Measurements from ENCODE around the gene SAFB.

The SAFB gene

DNA sequence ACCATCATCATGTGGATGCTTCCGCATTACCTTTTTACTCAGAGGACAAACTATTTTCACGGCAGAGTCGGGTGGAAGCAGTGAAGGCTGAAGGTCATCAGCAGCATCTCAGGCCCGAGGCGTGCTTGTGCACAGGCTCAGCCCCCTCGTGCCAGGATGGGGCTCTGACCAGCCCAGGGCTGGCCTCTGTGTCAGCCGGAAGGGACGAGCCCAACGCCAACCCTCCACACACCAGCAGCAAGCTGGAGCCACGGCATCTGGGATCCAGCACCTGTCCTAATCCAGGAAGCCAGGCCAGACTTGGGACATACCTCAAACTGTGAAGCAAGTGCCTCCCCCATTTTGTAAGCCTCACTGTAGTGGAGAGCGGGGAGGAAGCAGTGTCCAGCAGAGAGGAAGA is 46.3 kb downstream of the SAFB start:
- Histone ChIP-seq H3K9me3 (no peaks in the 10 kb centered on the region), H3K36me3 (peaks cover 77% of the 10 kb centered on the region), H3K27me3 (no peaks in the 10 kb centered on the region), H3K4me1 (ENCODE audit: control insufficient read depth in 1 of 2, insufficient read depth in 1 of 2, low read depth in 1 of 2, low read length in 1 of 2) (peaks cover 5 to 8% of the 10 kb centered on the region in 2 experiments), H3K4me3 (ENCODE audit: low read depth in 1 of 2, low read length in 1 of 2) (no peak overlapping the region), H3K27ac (peak overlapping the region; percentile 57)
- TF ChIP-seq, protein P1, sequence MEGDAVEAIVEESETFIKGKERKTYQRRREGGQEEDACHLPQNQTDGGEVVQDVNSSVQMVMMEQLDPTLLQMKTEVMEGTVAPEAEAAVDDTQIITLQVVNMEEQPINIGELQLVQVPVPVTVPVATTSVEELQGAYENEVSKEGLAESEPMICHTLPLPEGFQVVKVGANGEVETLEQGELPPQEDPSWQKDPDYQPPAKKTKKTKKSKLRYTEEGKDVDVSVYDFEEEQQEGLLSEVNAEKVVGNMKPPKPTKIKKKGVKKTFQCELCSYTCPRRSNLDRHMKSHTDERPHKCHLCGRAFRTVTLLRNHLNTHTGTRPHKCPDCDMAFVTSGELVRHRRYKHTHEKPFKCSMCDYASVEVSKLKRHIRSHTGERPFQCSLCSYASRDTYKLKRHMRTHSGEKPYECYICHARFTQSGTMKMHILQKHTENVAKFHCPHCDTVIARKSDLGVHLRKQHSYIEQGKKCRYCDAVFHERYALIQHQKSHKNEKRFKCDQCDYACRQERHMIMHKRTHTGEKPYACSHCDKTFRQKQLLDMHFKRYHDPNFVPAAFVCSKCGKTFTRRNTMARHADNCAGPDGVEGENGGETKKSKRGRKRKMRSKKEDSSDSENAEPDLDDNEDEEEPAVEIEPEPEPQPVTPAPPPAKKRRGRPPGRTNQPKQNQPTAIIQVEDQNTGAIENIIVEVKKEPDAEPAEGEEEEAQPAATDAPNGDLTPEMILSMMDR (IDR thresholded peaks at IDR 0.05) = no peak

DNA sequence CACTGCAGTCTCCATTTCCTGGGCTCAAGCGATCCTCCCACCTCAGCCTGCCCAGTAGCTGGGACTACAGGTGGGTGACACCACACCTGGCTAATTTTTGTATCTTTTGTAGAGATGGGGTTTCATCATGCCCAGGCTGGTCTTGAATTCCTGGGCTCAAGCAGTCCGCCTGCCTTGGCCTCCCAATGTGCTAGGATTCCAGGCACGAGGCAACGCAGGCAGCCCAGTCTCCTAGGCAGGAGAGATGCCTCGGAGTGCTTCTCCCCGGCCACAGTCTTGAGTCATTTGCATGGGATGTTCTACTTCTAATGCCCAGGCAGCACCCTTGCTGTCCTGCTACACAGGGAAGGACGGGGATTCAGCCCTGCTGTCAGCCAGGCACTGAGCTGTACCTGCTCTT is 48.7 kb downstream of the SAFB start:
- Histone ChIP-seq H3K27me3 (no peaks in the 10 kb centered on the region), H3K4me1 (ENCODE audit: control insufficient read depth in 1 of 2, insufficient read depth in 1 of 2, low read depth in 1 of 2, low read length in 1 of 2) (peaks cover 5 to 8% of the 10 kb centered on the region in 2 experiments), H3K4me3 (ENCODE audit: low read depth in 1 of 2, low read length in 1 of 2) (no peak overlapping the region), H3K9me3 (no peaks in the 10 kb centered on the region), H3K36me3 (peaks cover 53% of the 10 kb centered on the region), H3K27ac (no peak overlapping the region)
- TF ChIP-seq, protein P1 (IDR thresholded peaks at IDR 0.05) = no peak

DNA sequence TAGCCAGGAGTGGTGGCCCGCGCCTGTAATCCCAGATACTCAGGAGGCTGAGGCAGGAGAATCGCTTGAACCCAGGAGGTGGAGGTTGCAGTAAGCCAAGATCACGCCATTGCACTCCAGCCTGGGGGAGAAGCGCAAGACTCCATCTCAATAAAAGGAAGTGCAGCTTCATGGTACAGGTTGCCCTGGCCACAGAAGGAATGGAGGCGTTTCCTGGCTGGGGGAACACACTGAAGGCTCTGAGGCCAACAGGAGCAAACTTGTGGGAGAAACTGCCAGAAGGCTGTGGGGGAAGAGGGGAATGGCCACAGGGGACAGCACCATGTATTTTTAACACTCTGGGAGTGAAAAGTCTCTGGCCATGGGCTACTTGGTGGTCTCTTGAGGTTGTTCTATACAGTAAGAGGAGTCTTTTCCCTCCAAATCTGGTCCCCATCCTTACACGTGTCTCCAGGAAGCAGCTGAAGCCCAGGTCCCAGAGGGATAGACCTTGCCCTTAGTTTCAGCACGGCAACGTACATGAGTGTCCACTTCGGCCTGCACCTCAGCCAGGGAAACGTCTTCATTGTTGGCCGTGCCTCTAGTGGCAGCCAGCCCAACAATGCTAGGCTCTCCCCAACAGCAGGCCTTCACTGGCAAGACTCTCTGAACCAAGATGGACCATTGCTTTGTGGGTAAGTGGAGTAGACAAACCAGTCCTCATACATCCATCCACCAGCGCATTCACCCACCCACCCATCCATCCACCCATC is 50.0 kb downstream of the SAFB start:
- H3K27ac ChIP-seq = no peak overlapping the region
- H3K9me3 ChIP-seq = no peaks in the 10 kb centered on the region
- no peak overlapping the region for H3K4me3 ChIP-seq (ENCODE audit: low read depth in 1 of 2, low read length in 1 of 2)
- H3K27me3 ChIP-seq = no peaks in the 10 kb centered on the region
- H3K36me3 ChIP-seq = peaks cover 40% of the 10 kb centered on the region
- H3K4me1 ChIP-seq (ENCODE audit: control insufficient read depth in 1 of 2, insufficient read depth in 1 of 2, low read depth in 1 of 2, low read length in 1 of 2) = peaks cover 5 to 8% of the 10 kb centered on the region in 2 experiments
- TF ChIP-seq, protein P1 (IDR thresholded peaks at IDR 0.05) = no peak

DNA sequence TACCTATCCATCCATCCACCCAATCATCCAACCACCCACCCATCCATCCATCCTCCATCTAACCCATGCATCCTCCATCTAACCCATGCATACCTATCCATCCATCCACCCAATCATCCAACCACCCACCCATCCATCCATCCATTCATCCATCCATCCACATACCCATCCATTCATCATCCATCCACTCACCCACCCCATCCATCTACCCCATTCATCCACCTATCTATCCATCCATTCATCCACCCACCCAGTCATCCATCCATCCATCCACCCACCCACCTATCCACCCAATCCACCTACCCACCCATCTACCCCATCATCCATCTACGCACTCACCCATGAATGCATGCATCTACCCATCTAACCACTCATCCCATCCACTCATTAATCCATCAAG is 50.9 kb downstream of the SAFB start:
- Histone ChIP-seq H3K4me3 (ENCODE audit: low read depth in 1 of 2, low read length in 1 of 2) (no peak overlapping the region), H3K4me1 (ENCODE audit: control insufficient read depth in 1 of 2, insufficient read depth in 1 of 2, low read depth in 1 of 2, low read length in 1 of 2) (peaks cover 5 to 8% of the 10 kb centered on the region in 2 experiments), H3K9me3 (no peaks in the 10 kb centered on the region), H3K27ac (no peak overlapping the region), H3K27me3 (no peaks in the 10 kb centered on the region), H3K36me3 (peaks cover 33% of the 10 kb centered on the region)
- TF ChIP-seq, protein P1 (IDR thresholded peaks at IDR 0.05) = no peak

DNA sequence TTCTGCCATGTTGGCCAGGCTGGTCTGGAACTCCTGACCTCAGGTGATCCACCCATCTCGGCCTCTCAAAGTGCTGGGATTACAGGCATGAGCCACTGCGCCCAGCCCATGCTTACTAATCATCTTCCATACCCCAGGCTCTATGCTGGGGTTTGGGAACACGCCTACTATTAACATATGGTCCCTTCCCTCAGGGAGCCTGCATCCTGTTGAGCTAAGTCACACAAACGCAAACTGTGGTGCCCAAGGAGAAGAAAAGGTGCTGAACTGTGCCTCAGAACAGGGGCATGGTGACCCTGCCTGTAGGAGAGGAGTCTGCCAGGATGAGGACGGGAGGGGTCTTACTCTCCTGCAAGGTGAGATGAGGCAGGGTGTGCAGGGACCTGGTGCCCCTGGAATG is 51.8 kb downstream of the SAFB start:
- H3K9me3 ChIP-seq = no peaks in the 10 kb centered on the region
- TF ChIP-seq, protein P1 (IDR thresholded peaks at IDR 0.05) = no peak
- H3K4me3 ChIP-seq (ENCODE audit: low read depth in 1 of 2, low read length in 1 of 2) = no peak overlapping the region
- H3K36me3 ChIP-seq = peaks cover 24% of the 10 kb centered on the region
- H3K4me1 ChIP-seq (ENCODE audit: control insufficient read depth in 1 of 2, insufficient read depth in 1 of 2, low read depth in 1 of 2, low read length in 1 of 2) = peaks cover 4 to 9% of the 10 kb centered on the region in 2 experiments
- no peak overlapping the region for H3K27ac ChIP-seq
- H3K27me3 ChIP-seq = no peaks in the 10 kb centered on the region

Measured in neutrophil (primary cell).